Subcutaneous abdominal adipose tissue (tissue), 5 donors: ENCODE data around the gene MEX3A.

Experiments
- H3K27ac ChIP-seq: one replicate; pipeline ENCODE4 v1.7.0; 2013; ENCODE audit warnings: low read depth, mild to moderate bottlenecking, inconsistent platforms, low read length, moderate library complexity
- H3K27me3 ChIP-seq, 5 donors: one replicate each; pipeline ENCODE4 v1.7.0; 2013; ENCODE audit warnings: low read length in 5 of 5, inconsistent platforms in 1 of 5; ENCODE audit not compliant: control insufficient read depth in 5 of 5, insufficient read depth in 4 of 5
- H3K36me3 ChIP-seq, 5 donors: one replicate each; pipeline ENCODE4 v1.7.0; 2013; ENCODE audit warnings: low read length in 5 of 5; ENCODE audit not compliant: control insufficient read depth in 5 of 5, insufficient read depth in 5 of 5
- H3K4me1 ChIP-seq, 5 donors: one replicate each; pipeline ENCODE4 v1.7.0; 2013; ENCODE audit warnings: low read length in 5 of 5, mild to moderate bottlenecking in 3 of 5, moderate library complexity in 1 of 5; ENCODE audit not compliant: control insufficient read depth in 5 of 5, insufficient read depth in 5 of 5
- H3K4me3 ChIP-seq, 5 donors: one replicate each; pipeline ENCODE4 v1.7.0; 2013; ENCODE audit warnings: low read length in 5 of 5, low read depth in 1 of 5
- H3K9ac ChIP-seq, 5 donors: one replicate each; pipeline ENCODE4 v1.7.0; 2013; ENCODE audit warnings: low read length in 5 of 5, mild to moderate bottlenecking in 4 of 5, moderate library complexity in 3 of 5
- H3K9me3 ChIP-seq, 5 donors: one replicate each; pipeline ENCODE4 v1.7.0; 2013; ENCODE audit warnings: low read length in 5 of 5; ENCODE audit not compliant: control insufficient read depth in 5 of 5
- donor health status: healthy.
- donor health status: healthy.
- donor health status: healthy.
- donor health status: healthy.
- donor health status: healthy.

The MEX3A gene

DNA sequence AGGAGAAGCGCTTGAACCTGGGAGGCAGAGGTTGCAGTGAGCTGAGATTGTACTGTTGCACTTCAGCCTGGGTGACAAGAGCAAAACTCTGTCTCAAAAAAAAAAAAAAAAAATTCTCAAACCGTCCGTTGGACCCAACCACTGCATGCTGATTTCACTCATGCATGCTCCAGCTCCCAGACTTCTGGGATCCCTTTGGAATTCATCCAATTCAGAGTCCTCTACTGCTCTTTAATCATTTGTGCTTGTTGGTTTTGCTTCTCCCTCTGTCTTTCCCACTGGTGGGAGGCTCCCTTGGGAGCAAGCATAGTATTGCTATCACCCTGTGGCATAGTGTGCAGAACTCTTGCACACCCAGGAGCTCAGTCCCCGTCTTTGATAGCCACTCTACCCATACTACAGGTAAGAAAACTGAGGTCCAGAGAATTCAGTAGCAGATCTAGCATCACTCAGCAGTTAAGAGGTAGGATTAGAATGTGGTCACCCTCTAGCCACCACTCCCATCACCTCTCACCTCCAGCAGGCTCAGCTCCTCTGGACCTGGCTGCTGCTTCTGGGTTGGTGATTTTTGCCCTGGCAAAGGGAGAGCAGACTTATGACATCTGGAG is 29.2 kb upstream of the MEX3A start:
- peak overlapping the region in 1 of 5 donors; percentile 5 for H3K9ac ChIP-seq
- no peak overlapping the region for H3K4me3 ChIP-seq
- H3K27me3 ChIP-seq: no peaks in the 10 kb centered on the region
- peaks cover 0 to 2% (median 2%) of the 10 kb centered on the region in 5 donors for H3K36me3 ChIP-seq
- peak overlapping the region; percentile 97 for H3K27ac ChIP-seq
- no peaks in the 10 kb centered on the region for H3K9me3 ChIP-seq
- H3K4me1 ChIP-seq: peaks cover 9 to 67% (median 44%) of the 10 kb centered on the region in 5 donors

DNA sequence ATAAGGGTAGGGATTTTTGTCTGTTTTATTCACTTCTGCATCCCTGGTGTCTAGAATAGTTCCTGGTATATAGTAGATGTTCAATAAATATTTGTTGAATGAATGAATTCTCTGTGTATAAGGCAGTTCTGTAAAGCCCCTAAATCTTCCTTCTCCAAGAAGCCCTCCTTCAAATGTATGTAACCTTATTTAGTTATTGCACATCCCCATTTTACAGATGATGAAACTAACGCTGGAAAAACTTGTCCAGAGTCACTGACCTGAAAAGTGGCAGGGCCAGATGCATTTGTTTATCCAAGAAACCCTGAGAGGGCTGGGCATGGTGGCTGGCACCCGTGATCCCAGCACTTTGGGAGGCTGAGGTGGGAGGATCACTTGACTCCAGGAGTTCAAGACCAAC is 28.0 kb upstream of the MEX3A start:
- H3K36me3 ChIP-seq: no peaks in the 10 kb centered on the region
- no peaks in the 10 kb centered on the region for H3K9me3 ChIP-seq
- H3K9ac ChIP-seq: no peak overlapping the region
- H3K4me1 ChIP-seq: peaks cover 14 to 70% (median 49%) of the 10 kb centered on the region in 5 donors
- no peaks in the 10 kb centered on the region for H3K27me3 ChIP-seq
- no peak overlapping the region for H3K4me3 ChIP-seq
- peak overlapping the region; percentile 98 for H3K27ac ChIP-seq

DNA sequence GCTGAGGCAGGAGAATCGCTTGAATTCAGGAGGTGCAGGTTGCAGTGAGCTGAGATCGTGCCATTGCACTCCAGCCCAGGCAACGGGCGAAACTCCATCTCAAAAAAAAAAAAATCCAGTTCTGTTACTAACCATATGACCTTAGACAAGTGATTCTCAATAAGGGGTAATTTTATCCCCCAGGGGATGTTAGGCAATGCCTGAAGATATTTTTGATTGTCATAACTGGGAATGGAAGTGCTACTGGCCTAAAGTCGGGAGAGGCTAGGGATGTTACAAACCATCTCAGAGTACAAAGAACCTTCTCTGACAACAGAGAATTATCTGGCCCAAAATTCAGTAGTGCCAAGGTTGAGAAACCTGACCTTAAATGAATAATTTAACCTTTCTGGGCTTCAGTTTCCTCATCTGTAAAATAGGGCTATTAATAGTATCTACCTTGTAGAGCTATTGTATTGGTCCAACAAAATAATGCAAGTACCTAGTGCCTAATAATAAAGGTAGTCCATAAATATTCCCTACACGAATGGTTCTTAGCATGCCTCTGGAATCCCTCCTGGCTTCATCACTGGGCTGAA is 26.5 kb upstream of the MEX3A start:
- Histone ChIP-seq H3K27me3 (no peaks in the 10 kb centered on the region), H3K4me1 (peaks cover 26 to 78% (median 58%) of the 10 kb centered on the region in 5 donors), H3K27ac (peak overlapping the region; percentile 98), H3K36me3 (no peaks in the 10 kb centered on the region), H3K4me3 (no peak overlapping the region), H3K9ac (peak overlapping the region in 1 of 5 donors; percentile 41), H3K9me3 (no peaks in the 10 kb centered on the region)

DNA sequence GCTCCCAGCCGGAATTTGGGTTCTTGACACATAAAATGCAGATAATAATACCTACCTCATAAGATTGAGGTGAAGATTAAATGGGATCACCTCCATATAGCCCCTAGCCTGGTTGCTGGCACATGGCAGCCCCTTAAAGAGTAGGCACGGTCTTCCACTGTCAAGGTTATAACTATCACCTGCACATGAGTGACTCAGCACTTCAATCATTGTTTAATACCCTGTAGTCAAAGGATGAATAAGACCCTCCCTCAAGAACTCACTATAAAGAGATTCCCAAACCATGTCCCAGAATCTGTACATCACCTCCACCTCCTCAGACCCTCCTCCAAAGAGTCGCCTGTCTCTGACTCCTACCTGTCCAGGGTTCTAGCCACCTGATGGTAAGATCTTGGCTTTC is 25.8 kb upstream of the MEX3A start:
- Histone ChIP-seq H3K9me3 (no peaks in the 10 kb centered on the region), H3K4me3 (no peak overlapping the region), H3K4me1 (peaks cover 29 to 79% (median 58%) of the 10 kb centered on the region in 5 donors), H3K27me3 (no peaks in the 10 kb centered on the region), H3K27ac (peak overlapping the region; percentile 98), H3K9ac (peak overlapping the region in 2 of 5 donors; percentile 4 to 41), H3K36me3 (no peaks in the 10 kb centered on the region)

DNA sequence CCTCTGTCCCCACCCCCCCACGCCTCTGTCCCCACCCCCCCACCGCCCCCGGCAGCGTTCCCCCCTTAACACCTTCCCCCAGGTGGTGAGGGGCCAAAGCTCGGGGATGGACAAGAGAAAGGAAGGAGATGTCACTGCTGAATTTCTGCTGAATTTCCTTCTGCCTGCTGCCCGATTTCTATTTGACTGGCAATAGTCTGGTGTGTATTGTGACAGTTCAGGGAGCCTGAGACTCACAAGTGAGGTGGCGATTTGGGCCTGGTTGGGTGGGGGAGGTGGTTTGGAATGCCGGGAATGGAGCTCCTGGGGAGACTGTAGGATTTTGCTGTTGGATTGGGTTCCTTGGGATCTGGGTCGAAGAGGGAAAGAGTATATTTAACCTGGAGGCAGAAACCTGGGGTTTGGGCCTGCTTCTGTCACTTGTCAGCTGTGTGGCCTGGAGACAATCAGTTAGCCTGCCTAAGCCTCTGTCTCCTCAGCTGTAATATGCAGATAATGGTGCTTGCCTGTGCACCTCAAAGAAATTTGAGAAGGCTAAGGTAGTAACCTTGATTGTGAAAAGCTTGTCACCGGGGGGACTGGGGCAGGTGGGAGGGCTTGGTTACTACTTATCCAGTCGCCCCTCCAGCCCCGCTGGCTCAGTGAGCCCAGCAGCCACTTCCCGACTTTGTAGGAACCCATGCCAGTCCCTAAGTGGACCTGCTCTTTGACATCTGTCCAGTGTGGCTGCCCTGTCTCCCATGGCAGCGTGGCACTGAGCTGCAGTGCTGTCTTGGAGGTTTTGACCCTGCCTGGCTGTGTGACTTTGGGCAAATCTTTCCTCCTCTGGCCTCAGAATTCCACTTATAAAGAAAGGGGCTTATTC is 24.6 kb upstream of the MEX3A start:
- no peaks in the 10 kb centered on the region for H3K27me3 ChIP-seq
- peak overlapping the region; percentile 98 for H3K27ac ChIP-seq
- peak overlapping the region; percentile 45 to 83 (median 76) for H3K9ac ChIP-seq
- peak overlapping the region in 4 of 5 donors; percentile 29 to 51 (median 42) for H3K4me3 ChIP-seq
- no peaks in the 10 kb centered on the region for H3K9me3 ChIP-seq
- H3K36me3 ChIP-seq: no peaks in the 10 kb centered on the region
- peaks cover 35 to 82% (median 64%) of the 10 kb centered on the region in 5 donors for H3K4me1 ChIP-seq

DNA sequence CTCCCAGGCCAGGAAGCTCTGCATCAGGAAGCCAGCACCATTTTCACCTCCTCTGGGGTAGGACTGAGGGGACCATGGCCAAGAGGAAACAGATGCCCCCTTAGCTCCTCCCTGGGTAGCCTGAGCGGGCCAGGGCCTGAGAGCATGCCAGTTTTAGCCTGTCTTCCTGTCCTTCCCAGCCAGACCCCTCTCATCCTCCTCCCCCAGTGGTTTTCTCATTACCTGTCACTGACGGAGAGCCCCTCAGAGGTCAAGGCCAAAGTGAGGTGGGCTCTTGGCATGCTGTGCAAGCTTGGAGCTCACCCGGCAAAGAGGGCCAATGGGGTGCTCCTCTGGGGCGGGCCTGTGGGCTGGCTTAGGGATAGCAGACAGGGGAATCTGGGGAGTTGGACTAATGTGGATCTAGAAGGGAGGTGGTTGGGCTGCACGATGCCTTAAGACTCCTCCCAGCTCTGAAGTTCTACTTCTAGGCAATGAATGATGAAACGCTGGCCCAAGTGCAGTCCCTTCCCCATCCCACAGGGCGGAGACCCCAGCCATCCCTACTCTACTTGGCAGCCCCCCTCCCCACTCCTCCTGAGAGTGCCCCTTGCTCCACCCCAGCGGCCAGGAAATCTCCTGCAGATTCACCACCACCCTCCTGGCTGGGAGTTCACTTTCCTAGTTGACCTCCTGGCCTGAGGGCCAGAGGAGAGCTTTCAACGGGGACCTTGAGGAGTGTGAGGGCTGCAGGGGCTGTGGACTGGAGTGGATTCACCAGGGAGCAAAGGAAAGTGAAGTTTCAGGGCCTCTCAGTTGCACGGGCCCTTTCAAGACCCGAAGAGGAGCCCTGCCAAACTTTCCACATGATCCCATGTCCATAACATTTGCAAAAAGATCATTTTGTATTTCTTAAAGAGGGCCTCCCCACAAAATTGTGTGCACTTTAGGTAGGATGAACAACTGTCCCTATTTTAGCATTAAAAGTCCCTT is 22.9 kb upstream of the MEX3A start:
- peaks cover 38 to 79% (median 71%) of the 10 kb centered on the region in 5 donors for H3K4me1 ChIP-seq
- H3K27me3 ChIP-seq: no peaks in the 10 kb centered on the region
- peak overlapping the region; percentile 24 to 65 (median 52) for H3K4me3 ChIP-seq
- no peaks in the 10 kb centered on the region for H3K9me3 ChIP-seq
- peak overlapping the region; percentile 98 for H3K27ac ChIP-seq
- H3K9ac ChIP-seq: peak overlapping the region; percentile 56 to 80 (median 66)
- no peaks in the 10 kb centered on the region for H3K36me3 ChIP-seq

DNA sequence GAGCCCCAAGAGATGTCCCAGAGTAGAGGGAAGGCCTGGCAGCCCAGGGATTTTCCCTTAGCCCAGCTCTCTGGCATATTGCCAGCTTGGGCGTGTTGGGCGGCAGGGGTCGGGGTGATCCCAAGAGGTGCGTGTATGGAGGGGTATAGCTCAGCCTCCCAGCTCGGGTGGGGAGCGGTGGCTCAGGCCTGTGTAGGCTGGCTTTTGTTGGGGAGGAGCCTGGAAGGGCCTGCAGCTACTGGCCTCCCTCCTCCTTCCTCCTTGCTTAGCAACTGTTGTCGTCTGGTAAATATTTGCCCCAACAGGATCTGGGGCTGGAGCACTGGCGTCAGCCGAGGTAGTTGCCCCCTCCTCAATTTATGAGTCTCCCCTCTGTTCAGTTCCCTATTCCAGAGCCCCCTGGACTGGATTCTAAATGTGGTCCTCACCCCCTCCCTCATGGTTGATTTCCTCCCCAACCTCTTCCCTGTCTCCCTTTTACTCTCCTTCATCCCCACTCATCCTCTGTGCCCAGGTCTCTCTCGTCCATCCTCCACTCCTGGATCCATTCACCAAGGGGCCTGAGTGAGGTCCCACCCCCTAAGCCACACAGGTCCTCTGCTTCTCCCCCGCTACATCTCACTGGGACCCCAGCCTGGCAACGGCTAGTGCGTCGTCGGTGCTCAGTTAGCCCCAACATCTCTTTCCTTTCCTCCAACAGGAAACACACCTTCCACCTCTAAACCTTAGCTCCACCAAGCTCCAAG is 22.0 kb upstream of the MEX3A start:
- Histone ChIP-seq H3K9me3 (no peaks in the 10 kb centered on the region), H3K27me3 (no peaks in the 10 kb centered on the region), H3K4me1 (peaks cover 35 to 75% (median 69%) of the 10 kb centered on the region in 5 donors), H3K4me3 (peak overlapping the region; percentile 15 to 65 (median 52)), H3K9ac (peak overlapping the region; percentile 21 to 80 (median 60)), H3K27ac (peak overlapping the region; percentile 98), H3K36me3 (no peaks in the 10 kb centered on the region)

DNA sequence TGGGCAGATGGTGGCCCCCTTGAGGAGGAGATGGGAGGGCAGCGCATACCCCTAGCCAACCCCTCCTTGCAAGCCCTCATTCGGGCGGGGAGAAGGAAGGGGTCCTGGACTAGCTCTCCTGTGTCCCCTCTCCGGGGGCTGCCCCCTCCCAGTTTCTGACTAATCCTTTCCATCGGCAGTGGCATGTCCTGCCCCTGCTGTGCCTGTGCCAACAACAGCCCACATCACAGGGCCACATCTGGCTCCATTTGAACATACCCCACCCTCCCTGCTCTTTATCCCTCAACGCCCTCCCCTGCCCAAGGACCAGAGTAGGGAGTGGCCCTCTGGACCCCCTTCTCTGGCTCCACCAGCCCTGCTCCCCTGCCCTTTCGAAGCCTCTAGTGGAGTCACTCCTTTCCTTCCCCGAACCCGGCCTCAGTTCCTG is 21.3 kb upstream of the MEX3A start:
- H3K36me3 ChIP-seq: no peaks in the 10 kb centered on the region
- H3K4me1 ChIP-seq: peaks cover 35 to 70% (median 66%) of the 10 kb centered on the region in 5 donors

More for the DNA sequence above, 21.3 kb upstream of the MEX3A start:
- H3K27ac ChIP-seq: peak overlapping the region; percentile 98
- H3K9ac ChIP-seq: peak overlapping the region in 4 of 5 donors; percentile 21 to 73 (median 62)
- peak overlapping the region; percentile 15 to 63 (median 52) for H3K4me3 ChIP-seq
- H3K9me3 ChIP-seq: no peaks in the 10 kb centered on the region
- no peaks in the 10 kb centered on the region for H3K27me3 ChIP-seq
